ENCODE results near the gene QSOX2. TPM values are rescaled to one million over a fixed set of nuclear protein-coding genes. Genes with fewer than 3 reads are reported as not detected.

The QSOX2 gene
- total RNA-seq, 4 donors from 2014 or later = 2.9 to 7.1 (median 5.5) TPM

- H3K27ac ChIP-seq = peak overlapping the region in 1 of 4 donors; percentile 79
- intact Hi-C loops (cut with DNase I) = no loop called here
- WGBS, 2 donors = 54 to 64% methylated on average over 11 to 17 of the region's 30 CpGs
- peak; percentile 51 for DNase-seq
- peaks cover 3 to 27% (median 6%) of the 10 kb centered on the region in 3 donors for H3K4me1 ChIP-seq
- no peak overlapping the region for H3K4me3 ChIP-seq
- no peaks in the 10 kb centered on the region for H3K9me3 ChIP-seq
- peaks cover 0 to 16% (median 0%) of the 10 kb centered on the region in 4 donors for H3K27me3 ChIP-seq
- peaks cover 0 to 47% (median 11%) of the 10 kb centered on the region in 3 donors for H3K36me3 ChIP-seq
- peak in 1 of 4 donors; percentile 6 for TF ChIP-seq POLR2A (IDR thresholded peaks at IDR 0.05)
- TF ChIP-seq CTCF (IDR thresholded peaks at IDR 0.05) = peak; percentile 69 to 95 (median 82)
Measured at GRCh38 chr9:136225748-136226679, 19.6 kb downstream of the QSOX2 start.

- TF ChIP-seq POLR2A (IDR thresholded peaks at IDR 0.05) (peak in 1 of 4 donors; percentile 25), CTCF (IDR thresholded peaks at IDR 0.05) (no peak)
- DNase-seq = no peak
- Histone ChIP-seq H3K27ac (peak overlapping the region in 1 of 4 donors; percentile 79), H3K4me3 (no peak overlapping the region), H3K4me1 (peaks cover 6 to 34% (median 8%) of the 10 kb centered on the region in 3 donors), H3K36me3 (peaks cover 0 to 51% (median 11%) of the 10 kb centered on the region in 3 donors), H3K27me3 (peaks cover 0 to 16% (median 0%) of the 10 kb centered on the region in 4 donors), H3K9me3 (no peaks in the 10 kb centered on the region)
- intact Hi-C loops (cut with DNase I) = no loop called here
- WGBS, 2 donors = 59 to 71% methylated on average over 9 to 11 of the region's 19 CpGs
Measured at GRCh38 chr9:136225366-136225747, 20.3 kb downstream of the QSOX2 start.

GRCh38 chr9:136223871-136224640 is 21.6 kb downstream of the QSOX2 start:
- Histone ChIP-seq H3K27me3 (peaks cover 0 to 16% (median 0%) of the 10 kb centered on the region in 4 donors), H3K36me3 (peaks cover 0 to 56% (median 11%) of the 10 kb centered on the region in 3 donors), H3K27ac (no peak overlapping the region), H3K4me3 (no peak overlapping the region), H3K9me3 (no peaks in the 10 kb centered on the region), H3K4me1 (peaks cover 14 to 47% (median 20%) of the 10 kb centered on the region in 3 donors)
- no peak for DNase-seq
- TF ChIP-seq CTCF (IDR thresholded peaks at IDR 0.05) = no peak
- TF ChIP-seq POLR2A (IDR thresholded peaks at IDR 0.05) = no peak
- intact Hi-C loops (cut with DNase I) = no loop called here
- WGBS, 2 donors = 90 to 94% methylated on average over 13 to 15 of the region's 30 CpGs

GRCh38 chr9:136222906-136223285 is 22.7 kb downstream of the QSOX2 start:
- Histone ChIP-seq H3K9me3 (no peaks in the 10 kb centered on the region), H3K27me3 (peaks cover 0 to 23% (median 0%) of the 10 kb centered on the region in 4 donors), H3K27ac (no peak overlapping the region), H3K36me3 (peaks cover 7 to 67% (median 11%) of the 10 kb centered on the region in 3 donors), H3K4me3 (no peak overlapping the region), H3K4me1 (peaks cover 14 to 47% (median 22%) of the 10 kb centered on the region in 3 donors)
- no peak for DNase-seq
- intact Hi-C loops (cut with DNase I) = no loop called here
- WGBS, 2 donors = 94 to 97% methylated on average over 3 to 6 of the region's 13 CpGs
- TF ChIP-seq CTCF (IDR thresholded peaks at IDR 0.05) = no peak
- TF ChIP-seq POLR2A (IDR thresholded peaks at IDR 0.05) = no peak
